Activated B cell treated with CpG ODN at 0.5 μM for 24 hours (primary cell): Measurements from ENCODE around the gene CCDC51. TPM values are rescaled to one million over a fixed set of nuclear protein-coding genes. Genes with fewer than 3 reads are reported as not detected.

ENCODE experiments used
- ATAC-seq: fragments of 200-7000 bp; cut with Tn5 transposase; one replicate; pipeline ENCODE4 v1.10.0; 2021; ENCODE audit warnings: low read depth, mild to moderate bottlenecking, moderate library complexity
- CTCF ChIA-PET: fragments of 350-600 bp; sonication (Branson Sonifier 250); formaldehyde crosslinking; loops from one replicate; lab custom pipeline; 2021; ENCODE audit warnings: antibody characterized with exemption; lab: Charles Lee
- POLR2A ChIA-PET: fragments of 350-600 bp; sonication (Branson Sonifier 250); formaldehyde crosslinking; loops from one replicate; lab custom pipeline; 2021; ENCODE audit warnings: antibody characterized with exemption; lab: Charles Lee
- DNase-seq: peaks from one replicate; pipeline ENCODE4 v3.0.0; 2022
- H3K27ac Mint-ChIP-seq: one replicate; pipeline ENCODE4 v1.8.0; 2020; ENCODE audit warnings: mixed read lengths
- H3K27me3 Mint-ChIP-seq: one replicate; pipeline ENCODE4 v1.8.0; 2021; ENCODE audit warnings: mixed read lengths
- H3K36me3 Mint-ChIP-seq: one replicate; pipeline ENCODE4 v1.8.0; 2021; ENCODE audit warnings: low read depth, mixed read lengths
- H3K4me1 Mint-ChIP-seq: one replicate; pipeline ENCODE4 v1.8.0; 2021; ENCODE audit warnings: mixed read lengths
- H3K4me3 Mint-ChIP-seq: one replicate; pipeline ENCODE4 v1.8.0; 2020; ENCODE audit warnings: mild to moderate bottlenecking, mixed read lengths
- H3K9me3 Mint-ChIP-seq: one replicate; pipeline ENCODE4 v1.8.0; 2020; ENCODE audit warnings: mixed read lengths
- CTCF ChIP-seq: fragments of 200-600 bp; IDR thresholded peaks from one replicate; pipeline ENCODE4 v1.8.0; 2022; ENCODE audit warnings: antibody characterized with exemption, mild to moderate bottlenecking
- intact Hi-C: fragments of 100-400 bp; cut with micrococcal nuclease; formaldehyde crosslinking; loops from one replicate; pipeline ENCODE4 v1.15.1; 2024
- total RNA-seq: library from RNA; stranded (reverse); gene quantifications from 2 replicates; pipeline ENCODE4 v1.2.3, GENCODE V29; 2022

CCDC51 gene
- total RNA-seq, 1 donor from 2014 or later: 8.7 TPM

GRCh38 chr3:48473617-48473952 lies 33.7 kb upstream of the CCDC51 start:
- peak overlapping the region; percentile 99 for H3K27ac Mint-ChIP-seq
- DNase-seq: no peak
- peak overlapping the region; percentile 89 for H3K4me3 Mint-ChIP-seq
- peaks cover 20% of the 10 kb centered on the region for H3K36me3 Mint-ChIP-seq
- peaks cover 79% of the 10 kb centered on the region for H3K4me1 Mint-ChIP-seq
- no peak for TF ChIP-seq CTCF
- no peaks in the 10 kb centered on the region for H3K9me3 Mint-ChIP-seq
- no peak for ATAC-seq
- no peaks in the 10 kb centered on the region for H3K27me3 Mint-ChIP-seq
- ChIA-PET POLR2A (interaction anchor here (0.5 to 2.8 kb wide), 13 partner anchors 9 to 1763 kb away, joined by 3 to 29 read pairs (median 6); partner anchors contain the start of genes ATRIP, CCDC51, PFKFB4 and SHISA5), CTCF (interaction anchor here (1.1 to 3.5 kb wide), 4 partner anchors 32 to 37 kb away, joined by 6 to 19 read pairs (median 10); partner anchors contain the start of genes CCDC51 and TMA7)
- intact Hi-C loops: loop anchor here (1.0 kb wide), 3 partner anchors 8 to 232 kb away; partner anchors contain the start of genes CCDC51, TMA7 and ZNF589

GRCh38 chr3:48472923-48473616 lies 33.2 kb upstream of the CCDC51 start:
- H3K27me3 Mint-ChIP-seq: no peaks in the 10 kb centered on the region
- POLR2A ChIA-PET: interaction anchor here (0.5 to 2.8 kb wide), 17 partner anchors 9 to 1764 kb away, joined by 3 to 29 read pairs (median 6); partner anchors contain the start of genes ATRIP, CCDC51, IP6K2 and NME6
- CTCF ChIA-PET: interaction anchor here (0.8 to 3.5 kb wide), 7 partner anchors 22 to 37 kb away, joined by 3 to 19 read pairs (median 6); partner anchors contain the start of genes CCDC51 and TMA7
- peaks cover 25% of the 10 kb centered on the region for H3K36me3 Mint-ChIP-seq
- peak; percentile 84 for DNase-seq
- H3K4me1 Mint-ChIP-seq: peaks cover 79% of the 10 kb centered on the region
- no peaks in the 10 kb centered on the region for H3K9me3 Mint-ChIP-seq
- H3K4me3 Mint-ChIP-seq: peak overlapping the region; percentile 89
- peak; percentile 89 for ATAC-seq
- H3K27ac Mint-ChIP-seq: peak overlapping the region; percentile 99
- TF ChIP-seq CTCF: no peak
- intact Hi-C loops: loop anchor here (1.0 kb wide), 3 partner anchors 8 to 232 kb away; partner anchors contain the start of genes CCDC51, TMA7 and ZNF589

GRCh38 chr3:48472673-48472922 lies 32.7 kb upstream of the CCDC51 start:
- ChIA-PET POLR2A (interaction anchor here (0.6 to 2.8 kb wide), 14 partner anchors 8 to 244 kb away, joined by 3 to 29 read pairs (median 6); partner anchors contain the start of genes ATRIP, CCDC51, IP6K2 and NME6), CTCF (interaction anchor here (0.8 to 3.5 kb wide), 6 partner anchors 21 to 36 kb away, joined by 3 to 19 read pairs (median 6); partner anchors contain the start of genes CCDC51 and TMA7)
- intact Hi-C loops: no loop called here
- no peaks in the 10 kb centered on the region for H3K9me3 Mint-ChIP-seq
- peak overlapping the region; percentile 89 for H3K4me3 Mint-ChIP-seq
- DNase-seq (no peak), ATAC-seq (peak; percentile 38)
- H3K27ac Mint-ChIP-seq: peak overlapping the region; percentile 99
- TF ChIP-seq CTCF: no peak
- H3K27me3 Mint-ChIP-seq: no peaks in the 10 kb centered on the region
- H3K4me1 Mint-ChIP-seq: peaks cover 79% of the 10 kb centered on the region
- H3K36me3 Mint-ChIP-seq: peaks cover 30% of the 10 kb centered on the region

DNA sequence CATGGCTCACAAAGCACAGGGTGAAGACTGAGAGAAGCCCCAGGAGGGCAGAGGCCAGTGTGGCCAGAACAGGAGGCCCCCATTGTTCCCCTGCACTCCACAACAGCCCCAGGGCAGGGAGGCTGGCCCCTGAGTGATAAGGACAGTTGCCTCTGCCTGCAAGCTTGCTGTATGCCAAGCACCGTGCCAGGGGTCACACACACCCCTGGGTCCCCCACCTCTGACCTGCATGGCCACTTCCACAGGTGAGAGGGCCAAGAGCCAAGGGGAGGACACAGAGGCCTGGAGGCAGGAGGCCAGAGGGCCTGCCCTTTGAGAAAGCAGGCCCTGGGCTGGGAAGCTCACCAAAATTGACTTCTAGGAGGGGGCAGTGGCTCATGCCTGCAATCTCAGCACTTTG lies 30.4 kb upstream of the CCDC51 start:
- H3K27ac Mint-ChIP-seq: peak overlapping the region; percentile 83
- ChIA-PET CTCF (interaction anchor here (0.8 to 1.2 kb wide), 2 partner anchors 34 to 37 kb away, joined by 4 to 6 read pairs; no protein-coding TSS in a partner anchor), POLR2A (interaction anchor here (1.0 to 1.5 kb wide), 4 partner anchors 9 to 34 kb away, joined by 3 to 5 read pairs (median 4); partner anchors contain the start of genes CCDC51 and TMA7)
- TF ChIP-seq CTCF: no peak
- no peak for DNase-seq
- peaks cover 41% of the 10 kb centered on the region for H3K36me3 Mint-ChIP-seq
- no peaks in the 10 kb centered on the region for H3K27me3 Mint-ChIP-seq
- intact Hi-C loops: no loop called here
- H3K4me3 Mint-ChIP-seq: peak overlapping the region; percentile 58
- peaks cover 81% of the 10 kb centered on the region for H3K4me1 Mint-ChIP-seq
- no peaks in the 10 kb centered on the region for H3K9me3 Mint-ChIP-seq
- no peak for ATAC-seq
